Aorta (tissue), 5 donors: ENCODE measurements around the gene WAPL. TPM values are rescaled to one million over a fixed set of nuclear protein-coding genes. Genes with fewer than 3 reads are reported as not detected.

ENCODE experiments used
- ATAC-seq: fragments of 200-7000 bp; cut with Tn5 transposase; one replicate; pipeline ENCODE4 v1.9.1; 2022; ENCODE audit warnings: moderate library complexity; ENCODE audit not compliant: low FRiP score
- DNase-seq, 2 donors: peaks; one replicate each; pipeline ENCODE4 v3.0.0-alpha.2; 2020
- H3K27ac ChIP-seq, 2 donors: one replicate each; pipeline ENCODE4 v1.5.1; 2013; ENCODE audit warnings: low read length in 2 of 2, mild to moderate bottlenecking in 2 of 2, moderate library complexity in 2 of 2, control low read depth in 1 of 2, inconsistent platforms in 1 of 2, low read depth in 1 of 2
- H3K27me3 ChIP-seq, 2 donors: one replicate each; pipeline ENCODE4 v1.6.1; 2013; ENCODE audit warnings: control low read depth in 1 of 2, low read length in 1 of 2, mild to moderate bottlenecking in 1 of 2, moderate library complexity in 1 of 2; ENCODE audit not compliant: insufficient read depth in 2 of 2, control insufficient read depth in 1 of 2
- H3K36me3 ChIP-seq, 2 donors: one replicate each; pipeline ENCODE4 v1.6.1; 2013; ENCODE audit warnings: control low read depth in 1 of 2, low read length in 1 of 2, mild to moderate bottlenecking in 1 of 2; ENCODE audit not compliant: insufficient read depth in 2 of 2, control insufficient read depth in 1 of 2
- H3K4me1 ChIP-seq, 2 donors: one replicate each; pipeline ENCODE4 v1.6.1; 2013; ENCODE audit warnings: low read length in 2 of 2, control low read depth in 1 of 2, mild to moderate bottlenecking in 1 of 2, moderate library complexity in 1 of 2; ENCODE audit not compliant: insufficient read depth in 2 of 2, control insufficient read depth in 1 of 2
- H3K4me3 ChIP-seq, 2 donors: one replicate each; pipeline ENCODE4 v1.5.1; 2013; ENCODE audit warnings: low read length in 2 of 2, control low read depth in 1 of 2, mild to moderate bottlenecking in 1 of 2
- H3K9me3 ChIP-seq: one replicate; pipeline ENCODE4 v1.6.1; 2013; ENCODE audit warnings: mild to moderate bottlenecking, low read length; ENCODE audit not compliant: control insufficient read depth
- WGBS, 2 donors: extraction: QIAGEN DNeasy Blood & Tissue Kit; methylation state at CpG; one replicate each; pipeline ENCODE4 v1.1.7; 2013; 5-methylcytosine and 5-hydroxymethylcytosine counted together
- intact Hi-C, 2 donors: fragments of 100-400 bp; cut with DNase I; formaldehyde crosslinking; loops; one replicate each; pipeline versions ENCODE4 v1.14.2 to v1.15.0; 2022
- polyA plus RNA-seq, 2 donors: library from polyadenylated mRNA; stranded (reverse); fragments of 200-250 nt; gene quantifications; one replicate each; pipeline ENCODE4 v1.2.3, GENCODE V29; 2013
- total RNA-seq, 2 donors: library from RNA; stranded (reverse); fragmentation: NEBNext Ultra II Directional; extraction: Animal tissue kit (Norgen Biotek cat#: 25700); gene quantifications; one replicate each; pipeline ENCODE4 v1.2.1, GENCODE V29; 2021
- donor health status: healthy with polysubstance abuse.
- donor health status: Bipolar disorder and iron deficiency.
- donor health status: DM: no; HTN: no; CAD: no.
- donor health status: DM: no; HTN: no; CAD: no.
- donor health status: DM: yes; HTN: yes; CAD: no.

WAPL gene
- total and polyA plus RNA-seq, 4 donors, result 13.2 to 37.3 (median 24.1) TPM

GRCh38 chr10:86388119-86388704 is 133.4 kb downstream of the WAPL start:
- Histone ChIP-seq H3K4me1 (no peaks in the 10 kb centered on the region), H3K36me3 (no peaks in the 10 kb centered on the region), H3K4me3 (no peak overlapping the region), H3K27me3 (no peaks in the 10 kb centered on the region), H3K27ac (no peak overlapping the region), H3K9me3 (no peaks in the 10 kb centered on the region)
- DNase-seq (no peak), ATAC-seq (no peak)
- intact Hi-C loops, result no loop called here
- WGBS, 2 donors, result 44 to 56% methylated on average over 13 of the region's 13 CpGs

DNA sequence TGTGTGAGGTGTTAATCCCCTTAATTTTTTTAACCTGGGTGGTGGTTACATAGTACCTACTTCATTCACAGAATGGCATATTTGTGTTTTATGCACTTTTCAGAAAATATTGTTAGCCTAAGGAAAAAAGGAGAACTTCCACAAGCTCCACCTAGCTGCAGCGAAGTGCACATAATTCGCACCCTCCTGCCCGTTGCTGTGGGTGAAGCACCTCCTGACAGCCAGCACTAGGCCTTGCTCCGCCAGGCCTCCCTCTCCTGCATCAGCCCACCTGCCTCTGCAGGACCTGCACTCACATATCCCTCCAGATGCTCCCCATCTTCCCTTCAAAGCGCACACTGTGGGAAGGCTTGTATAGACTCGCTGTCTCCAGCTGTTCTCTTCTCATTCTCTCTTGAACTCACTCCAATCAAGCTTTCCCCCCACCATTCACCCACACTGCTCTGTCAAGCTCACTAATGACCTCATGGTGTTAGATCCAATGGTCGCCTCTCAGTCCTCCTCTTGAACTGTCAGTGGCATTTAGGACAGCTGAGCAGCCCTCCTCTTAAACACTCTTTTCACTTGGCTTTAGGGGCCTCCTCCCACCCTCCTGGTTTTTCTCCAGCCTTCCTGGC is 134.3 kb downstream of the WAPL start:
- Histone ChIP-seq H3K36me3 (no peaks in the 10 kb centered on the region), H3K27ac (no peak overlapping the region), H3K4me1 (no peaks in the 10 kb centered on the region), H3K27me3 (no peaks in the 10 kb centered on the region), H3K9me3 (no peaks in the 10 kb centered on the region), H3K4me3 (no peak overlapping the region)
- no peak for DNase-seq
- 83 to 84% methylated on average over 7 of the region's 7 CpGs for WGBS, 2 donors
- peak; percentile 16 for ATAC-seq
- intact Hi-C loops, result no loop called here

- no peak for DNase-seq
- Histone ChIP-seq H3K4me3 (no peak overlapping the region), H3K27me3 (no peaks in the 10 kb centered on the region), H3K27ac (no peak overlapping the region), H3K4me1 (no peaks in the 10 kb centered on the region), H3K9me3 (no peaks in the 10 kb centered on the region), H3K36me3 (no peaks in the 10 kb centered on the region)
- intact Hi-C loops, result no loop called here
- ATAC-seq, result no peak
- 84 to 94% methylated on average over 3 of the region's 3 CpGs for WGBS, 2 donors
Measured at GRCh38 chr10:86385806-86386205, 135.8 kb downstream of the WAPL start.

Other genes starting within 250 kb of the WAPL start
- 1 to 10 TPM; 1.1 to 3.8 TPM for gene GRID1, start 155.0 kb downstream of the WAPL start, total RNA-seq
- not detected for gene GRID1, start 155.0 kb downstream of the WAPL start, polyA plus RNA-seq
- under 1 TPM in 1 of 2 donors, not detected in 1; 0.36 TPM for gene OPN4, start 132.8 kb upstream of the WAPL start, total RNA-seq
- not detected for gene OPN4, start 132.8 kb upstream of the WAPL start, polyA plus RNA-seq
- 100 to 1,000 TPM in 1 of 2 donors, 10 to 100 TPM in 1; 67.9 to 132 TPM for gene LDB3, start 146.7 kb upstream of the WAPL start, total RNA-seq
- 10 to 100 TPM; 11.0 to 32.6 TPM for gene LDB3, start 146.7 kb upstream of the WAPL start, polyA plus RNA-seq
- 100 to 1,000 TPM; 104 to 120 TPM for gene BMPR1A, start 234.8 kb upstream of the WAPL start, total RNA-seq
- gene BMPR1A, start 234.8 kb upstream of the WAPL start, polyA plus RNA-seq, result 10 to 100 TPM; 19.3 to 22.9 TPM